ENCODE measurements around the gene POPDC2.

The POPDC2 gene

GRCh38 chr3:119608405-119609000, 51.9 kb downstream of the POPDC2 start:
- Histone ChIP-seq H3K4me1 (ENCODE audit: low read depth, poor library complexity, severe bottlenecking) (no peaks in the 10 kb centered on the region), H4K20me1 (ENCODE audit: insufficient read depth) (no peaks in the 10 kb centered on the region), H3K4me2 (no peak overlapping the region), H2AFZ (ENCODE audit: low read depth) (no peak overlapping the region), H3K9ac (no peak overlapping the region), H3K27me3 (ENCODE audit: insufficient read depth, low read depth) (no peaks in the 10 kb centered on the region), H3K27ac (no peak overlapping the region), H3K79me2 (ENCODE audit: insufficient read depth, low read depth) (no peaks in the 10 kb centered on the region), H3K36me3 (ENCODE audit: insufficient read depth) (no peaks in the 10 kb centered on the region), H3K4me3 (IDR thresholded peaks at IDR 0.05; ENCODE audit: insufficient read depth, low read depth, low read length) (no peak overlapping the region)
- no peak for TF ChIP-seq CTCF (conservative IDR thresholded peaks at IDR 0.05; ENCODE audit: low read depth, low read length)

- Histone ChIP-seq H3K4me2 (no peak overlapping the region), H3K4me3 (IDR thresholded peaks at IDR 0.05; ENCODE audit: insufficient read depth, low read depth, low read length) (no peak overlapping the region), H3K27ac (no peak overlapping the region), H3K9ac (no peak overlapping the region), H3K27me3 (ENCODE audit: insufficient read depth, low read depth) (no peaks in the 10 kb centered on the region), H4K20me1 (ENCODE audit: insufficient read depth) (no peaks in the 10 kb centered on the region), H3K36me3 (ENCODE audit: insufficient read depth) (no peaks in the 10 kb centered on the region), H3K79me2 (ENCODE audit: insufficient read depth, low read depth) (no peaks in the 10 kb centered on the region), H3K4me1 (ENCODE audit: low read depth, poor library complexity, severe bottlenecking) (no peaks in the 10 kb centered on the region), H2AFZ (ENCODE audit: low read depth) (no peak overlapping the region)
- TF ChIP-seq CTCF (conservative IDR thresholded peaks at IDR 0.05; ENCODE audit: low read depth, low read length): no peak
Observed at GRCh38 chr3:119604878-119605277, 55.5 kb downstream of the POPDC2 start.

GRCh38 chr3:119602676-119603075, 57.7 kb downstream of the POPDC2 start:
- H3K36me3 ChIP-seq (ENCODE audit: insufficient read depth): no peaks in the 10 kb centered on the region
- no peak overlapping the region for H2AFZ ChIP-seq (ENCODE audit: low read depth)
- H3K79me2 ChIP-seq (ENCODE audit: insufficient read depth, low read depth): no peaks in the 10 kb centered on the region
- H3K9ac ChIP-seq: no peak overlapping the region
- no peak overlapping the region for H3K4me2 ChIP-seq
- H3K4me3 ChIP-seq (IDR thresholded peaks at IDR 0.05; ENCODE audit: insufficient read depth, low read depth, low read length): no peak overlapping the region
- no peaks in the 10 kb centered on the region for H3K27me3 ChIP-seq (ENCODE audit: insufficient read depth, low read depth)
- no peak overlapping the region for H3K27ac ChIP-seq
- no peaks in the 10 kb centered on the region for H3K4me1 ChIP-seq (ENCODE audit: low read depth, poor library complexity, severe bottlenecking)
- H4K20me1 ChIP-seq (ENCODE audit: insufficient read depth): no peaks in the 10 kb centered on the region
- no peak for TF ChIP-seq CTCF (conservative IDR thresholded peaks at IDR 0.05; ENCODE audit: low read depth, low read length)

GRCh38 chr3:119601154-119601553, 59.2 kb downstream of the POPDC2 start:
- Histone ChIP-seq H4K20me1 (ENCODE audit: insufficient read depth) (no peaks in the 10 kb centered on the region), H3K27ac (no peak overlapping the region), H3K27me3 (ENCODE audit: insufficient read depth, low read depth) (no peaks in the 10 kb centered on the region), H3K9ac (no peak overlapping the region), H3K79me2 (ENCODE audit: insufficient read depth, low read depth) (no peaks in the 10 kb centered on the region), H3K4me3 (IDR thresholded peaks at IDR 0.05; ENCODE audit: insufficient read depth, low read depth, low read length) (no peak overlapping the region), H2AFZ (ENCODE audit: low read depth) (no peak overlapping the region), H3K36me3 (ENCODE audit: insufficient read depth) (no peaks in the 10 kb centered on the region), H3K4me2 (no peak overlapping the region), H3K4me1 (ENCODE audit: low read depth, poor library complexity, severe bottlenecking) (peaks cover 13% of the 10 kb centered on the region)
- no peak for TF ChIP-seq CTCF (conservative IDR thresholded peaks at IDR 0.05; ENCODE audit: low read depth, low read length)
